GM12865 (cell line): ENCODE results near the gene BRIX1.
A peak's percentile ranks its signal among the peaks of the same experiment; 100 is the strongest.

ENCODE experiments used
- DNase-seq: peaks from one replicate; pipeline ENCODE4 v3.0.0; 2010; ENCODE audit warnings: low read depth
- H3K4me3 ChIP-seq: 2 replicates; pipeline ENCODE4 v1.5.1; 2011; ENCODE audit warnings: mild to moderate bottlenecking, low read depth, low read length, control low read depth
- CTCF ChIP-seq: IDR thresholded peaks from 2 replicates; pipeline ENCODE4 v1.5.1; 2011; ENCODE audit warnings: low read length, control low read depth, low read depth, inconsistent platforms; ENCODE audit not compliant: insufficient read depth; ENCODE audit errors: missing control alignments

The BRIX1 gene

DNA sequence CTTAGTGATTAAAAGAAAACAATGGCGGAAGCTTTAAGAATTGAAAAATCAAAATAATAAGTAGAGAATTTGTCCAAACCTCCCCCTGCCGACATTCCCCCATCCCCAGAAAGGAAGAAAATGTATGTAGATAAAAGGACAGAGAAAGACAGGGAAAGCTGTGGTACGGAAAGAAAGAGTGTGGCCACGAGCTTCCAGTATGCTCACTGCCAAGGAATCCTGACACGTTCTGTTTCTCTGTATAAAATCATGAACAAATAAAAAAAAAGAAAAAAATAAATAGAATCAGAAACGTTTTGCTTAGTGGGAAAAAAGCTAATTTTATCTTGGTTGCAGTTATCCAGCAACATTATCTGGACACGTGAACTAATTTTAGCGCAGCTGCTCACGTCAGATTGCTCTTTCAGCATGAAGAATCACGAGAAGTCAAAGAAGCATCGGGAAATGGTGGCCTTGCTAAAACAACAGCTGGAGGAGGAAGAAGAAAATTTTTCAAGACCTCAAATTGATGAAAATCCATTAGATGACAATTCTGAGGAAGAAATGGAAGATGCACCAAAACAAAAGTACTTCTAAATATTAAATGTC is 29.0 kb downstream of the BRIX1 start:
- no peak for DNase-seq
- H3K4me3 ChIP-seq: no peak overlapping the region
- TF ChIP-seq CTCF: no peak

DNA sequence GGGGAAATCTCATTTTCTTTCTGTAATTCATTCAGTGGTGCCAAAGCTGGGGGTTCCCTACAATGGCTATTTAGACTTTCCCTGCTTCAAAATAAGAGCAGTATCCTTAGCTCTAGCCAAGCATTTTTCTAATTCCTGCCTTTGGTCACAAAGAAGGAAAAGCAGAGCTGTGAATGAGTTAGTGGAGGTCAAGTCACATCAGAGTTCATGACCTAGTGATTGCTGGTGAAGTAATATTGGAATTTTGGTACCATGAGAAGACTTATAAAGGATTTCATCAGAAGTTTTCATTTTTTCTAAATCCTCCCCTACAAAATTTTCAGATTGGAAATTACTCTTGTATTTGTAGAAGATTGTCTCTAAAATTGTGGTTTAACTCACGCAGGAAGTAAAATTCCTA is 41.8 kb downstream of the BRIX1 start:
- DNase-seq: no peak
- no peak for TF ChIP-seq CTCF
- H3K4me3 ChIP-seq: no peak overlapping the region

DNA sequence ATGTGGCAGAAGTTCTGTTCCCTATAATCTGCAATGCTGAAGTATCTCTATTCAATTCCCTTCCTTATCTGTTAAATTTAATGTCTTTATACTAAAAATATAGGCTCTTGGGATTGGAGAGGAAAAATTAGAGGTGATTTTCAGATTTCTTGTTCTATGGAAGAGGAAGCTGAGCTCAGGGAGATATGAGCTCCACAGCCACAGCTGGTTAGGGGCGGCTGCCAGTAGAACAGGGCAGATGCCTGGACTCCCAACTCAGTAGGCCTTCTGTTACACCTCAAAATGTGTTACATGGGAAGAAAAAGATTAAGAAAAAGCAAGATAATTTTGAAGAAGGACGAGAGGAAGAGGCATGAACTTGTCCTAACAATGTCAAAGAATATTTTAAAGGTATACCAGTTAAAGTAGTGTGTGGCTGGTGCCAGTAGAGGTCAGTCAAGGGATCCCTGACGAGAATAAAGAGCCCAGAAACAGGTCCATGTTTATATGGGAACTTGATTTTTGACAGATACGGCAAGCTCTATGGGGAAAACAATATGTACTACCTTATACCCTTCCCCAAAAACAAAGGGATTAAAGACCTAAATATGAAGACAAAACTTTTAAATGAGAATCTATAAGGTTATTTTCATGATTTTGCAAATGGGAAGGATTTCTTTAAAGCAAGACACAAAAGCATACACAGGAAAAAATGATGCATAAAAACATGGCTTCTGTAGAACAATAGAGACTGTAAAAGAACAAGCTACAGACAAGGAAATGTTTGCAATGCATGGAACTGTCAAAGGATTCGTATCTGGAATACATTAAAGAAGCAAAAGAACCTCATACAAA is 42.6 kb downstream of the BRIX1 start:
- no peak overlapping the region for H3K4me3 ChIP-seq
- peak; percentile 40 for DNase-seq
- TF ChIP-seq CTCF: peak; percentile 52

DNA sequence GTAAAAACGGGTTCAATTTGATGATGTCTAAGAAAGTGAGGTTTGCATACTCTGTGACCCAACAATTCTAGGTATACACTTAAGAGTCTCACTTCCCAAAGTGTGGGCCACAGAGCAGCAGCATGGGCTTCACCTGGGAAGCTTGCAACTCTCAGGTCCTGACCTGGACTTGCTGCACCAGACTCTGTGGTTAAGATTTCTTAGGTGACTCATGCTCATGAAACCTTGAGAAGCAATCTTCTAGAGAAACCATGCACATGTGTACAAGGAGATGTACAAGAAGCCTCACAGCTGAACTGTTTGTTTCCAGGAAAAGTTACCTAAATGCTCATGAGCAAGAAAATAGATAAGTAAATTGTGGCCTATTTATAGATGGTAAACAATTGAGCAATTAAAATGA is 43.8 kb downstream of the BRIX1 start:
- DNase-seq: peak; percentile 85
- no peak overlapping the region for H3K4me3 ChIP-seq
- no peak for TF ChIP-seq CTCF

DNA sequence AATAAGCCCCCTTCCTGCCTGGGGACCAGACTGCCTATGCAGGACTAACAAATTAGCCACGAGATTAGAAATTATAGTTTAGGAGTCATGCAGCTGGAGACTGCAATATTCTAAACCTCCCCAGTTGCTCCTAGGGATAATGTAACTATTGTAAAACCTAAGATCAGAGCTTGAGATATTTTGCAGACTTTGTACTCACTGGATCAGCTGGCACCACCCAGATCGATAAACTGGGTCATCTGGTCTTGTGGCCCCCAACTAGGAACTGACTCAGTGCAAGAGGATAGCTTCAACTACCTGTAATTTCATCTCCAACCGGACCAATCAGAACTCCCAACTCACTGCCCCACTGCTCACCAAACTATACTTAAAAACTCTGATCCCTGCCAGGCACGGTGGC is 52.0 kb downstream of the BRIX1 start:
- no peak for TF ChIP-seq CTCF
- H3K4me3 ChIP-seq: no peak overlapping the region
- DNase-seq: no peak

- no peak for TF ChIP-seq CTCF
- no peak for DNase-seq
- H3K4me3 ChIP-seq: no peak overlapping the region
Observed at GRCh38 chr5:34968258-34968657, 52.7 kb downstream of the BRIX1 start.
